GM12891 (cell line): ENCODE results near the gene SLC4A1AP.

Experiments used
- PAX5 ChIP-seq: IDR thresholded peaks from 2 replicates; pipeline ENCODE4 v1.6.1; 2011; ENCODE audit warnings: low read length, moderate library complexity, mild to moderate bottlenecking; ENCODE audit not compliant: insufficient read depth, severe bottlenecking
- POLR2A ChIP-seq: IDR thresholded peaks from 2 replicates; pipeline ENCODE4 v1.6.1; 2011; ENCODE audit warnings: low read depth, low read length, control low read depth
- POLR2AphosphoS5 ChIP-seq: IDR thresholded peaks from 2 replicates; pipeline ENCODE4 v1.6.1; 2011; ENCODE audit warnings: low read depth, low read length, control low read depth
- SPI1 ChIP-seq: IDR thresholded peaks from 2 replicates; pipeline ENCODE4 v1.6.1; 2011; ENCODE audit warnings: low read depth, low read length, control low read depth
- TAF1 ChIP-seq: IDR thresholded peaks from 2 replicates; pipeline ENCODE4 v1.6.1; 2011; ENCODE audit warnings: low read depth, low read length, control low read depth

DNA sequence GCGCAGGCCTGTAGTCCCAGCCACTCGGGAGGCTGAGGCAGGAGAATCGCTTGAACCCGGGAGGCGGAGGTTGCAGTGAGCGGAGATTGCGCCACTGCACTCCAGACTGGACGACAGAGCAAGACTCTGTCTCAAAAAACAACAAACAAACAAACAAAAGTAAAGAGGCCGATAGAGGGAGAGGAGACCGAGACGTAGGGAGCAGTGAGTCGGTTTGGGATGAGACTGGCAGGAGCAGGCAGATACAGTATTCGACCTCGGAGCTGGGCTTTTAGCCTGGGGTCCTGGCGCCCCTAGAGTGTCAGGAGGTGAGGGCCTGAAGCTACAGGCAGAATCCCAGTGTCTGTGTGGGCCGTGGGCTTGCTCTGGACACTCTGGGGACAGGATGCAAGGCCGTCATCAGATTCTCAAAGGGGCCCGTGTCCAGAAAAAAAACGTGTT lies 51.2 kb downstream of the SLC4A1AP start:
- TF ChIP-seq POLR2A (no peak), POLR2AphosphoS5 (no peak), TAF1 (no peak), PAX5 (no peak), SPI1 (no peak)
